HT1080 (cell line): Measurements from ENCODE around the gene LRCH1. TPM values are rescaled to one million over a fixed set of nuclear protein-coding genes. Genes with fewer than 3 reads are reported as not detected.

Experiments used
- DNase-seq: peaks from one replicate; pipeline ENCODE4 v3.0.0-alpha.2; 2015; ENCODE audit warnings: low read depth
- total RNA-seq: library from RNA; depleted of rRNA; stranded (reverse); fragments of >200 nt; shearing (Covaris generic); gene quantifications from 2 replicates; pipeline ENCODE4 v1.2.3, GENCODE V29; 2014

Gene LRCH1
- total RNA-seq, 1 experiment from 2014 or later: 6.4 TPM

GRCh38 chr13:46561286-46561685, 8.3 kb downstream of the LRCH1 start:
- DNase-seq: no peak

- no peak for DNase-seq
Observed at GRCh38 chr13:46561691-46562090, 8.7 kb downstream of the LRCH1 start.

GRCh38 chr13:46562152-46562551, 9.2 kb downstream of the LRCH1 start:
- DNase-seq: no peak

GRCh38 chr13:46562581-46562980, 9.6 kb downstream of the LRCH1 start:
- no peak for DNase-seq

- no peak for DNase-seq
Observed at GRCh38 chr13:46565808-46566750, 13.1 kb downstream of the LRCH1 start.

- DNase-seq: no peak
Observed at GRCh38 chr13:46567671-46568070, 14.7 kb downstream of the LRCH1 start.

GRCh38 chr13:46569456-46569855, 16.5 kb downstream of the LRCH1 start:
- DNase-seq: no peak

- no peak for DNase-seq
Observed at GRCh38 chr13:46570273-46570672, 17.3 kb downstream of the LRCH1 start.

- DNase-seq: peak; percentile 4
Observed at GRCh38 chr13:46571189-46571908, 18.4 kb downstream of the LRCH1 start.

GRCh38 chr13:46571909-46572595, 19.1 kb downstream of the LRCH1 start:
- DNase-seq: no peak

- DNase-seq: no peak
Observed at GRCh38 chr13:46572752-46573431, 19.9 kb downstream of the LRCH1 start.

- DNase-seq: peak; percentile 2
Observed at GRCh38 chr13:46575301-46575771, 22.4 kb downstream of the LRCH1 start.

GRCh38 chr13:46575818-46576221, 22.9 kb downstream of the LRCH1 start:
- DNase-seq: peak; percentile 78

GRCh38 chr13:46576762-46577161, 23.8 kb downstream of the LRCH1 start:
- DNase-seq: no peak

GRCh38 chr13:46577696-46578589, 25.0 kb downstream of the LRCH1 start:
- DNase-seq: no peak

- DNase-seq: no peak
Observed at GRCh38 chr13:46578590-46578975, 25.6 kb downstream of the LRCH1 start.

- DNase-seq: no peak
Observed at GRCh38 chr13:46580362-46580839, 27.4 kb downstream of the LRCH1 start.

- no peak for DNase-seq
Observed at GRCh38 chr13:46582190-46582589, 29.2 kb downstream of the LRCH1 start.

- DNase-seq: no peak
Observed at GRCh38 chr13:46586751-46587514, 34.0 kb downstream of the LRCH1 start.
